ENCODE data around the gene NDUFB3.

GRCh38 chr2:201057087-201057521 is 14.7 kb upstream of the NDUFB3 start:
- TF ChIP-seq ESRRG (CRISPR knock-in tag; IDR thresholded peaks at IDR 0.05) (no peak), RARB (CRISPR knock-in tag; IDR thresholded peaks at IDR 0.05) (no peak), ZC3H10 (CRISPR knock-in tag; IDR thresholded peaks at IDR 0.05) (no peak), OSR1 (CRISPR knock-in tag; IDR thresholded peaks at IDR 0.05) (no peak), ZNF70 (CRISPR knock-in tag; IDR thresholded peaks at IDR 0.05) (no peak), CREB5 (CRISPR knock-in tag; IDR thresholded peaks at IDR 0.05; ENCODE audit: low read depth) (no peak)
